ENCODE measurements around the gene OLIG1.

The OLIG1 gene, protein sequence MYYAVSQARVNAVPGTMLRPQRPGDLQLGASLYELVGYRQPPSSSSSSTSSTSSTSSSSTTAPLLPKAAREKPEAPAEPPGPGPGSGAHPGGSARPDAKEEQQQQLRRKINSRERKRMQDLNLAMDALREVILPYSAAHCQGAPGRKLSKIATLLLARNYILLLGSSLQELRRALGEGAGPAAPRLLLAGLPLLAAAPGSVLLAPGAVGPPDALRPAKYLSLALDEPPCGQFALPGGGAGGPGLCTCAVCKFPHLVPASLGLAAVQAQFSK

DNA sequence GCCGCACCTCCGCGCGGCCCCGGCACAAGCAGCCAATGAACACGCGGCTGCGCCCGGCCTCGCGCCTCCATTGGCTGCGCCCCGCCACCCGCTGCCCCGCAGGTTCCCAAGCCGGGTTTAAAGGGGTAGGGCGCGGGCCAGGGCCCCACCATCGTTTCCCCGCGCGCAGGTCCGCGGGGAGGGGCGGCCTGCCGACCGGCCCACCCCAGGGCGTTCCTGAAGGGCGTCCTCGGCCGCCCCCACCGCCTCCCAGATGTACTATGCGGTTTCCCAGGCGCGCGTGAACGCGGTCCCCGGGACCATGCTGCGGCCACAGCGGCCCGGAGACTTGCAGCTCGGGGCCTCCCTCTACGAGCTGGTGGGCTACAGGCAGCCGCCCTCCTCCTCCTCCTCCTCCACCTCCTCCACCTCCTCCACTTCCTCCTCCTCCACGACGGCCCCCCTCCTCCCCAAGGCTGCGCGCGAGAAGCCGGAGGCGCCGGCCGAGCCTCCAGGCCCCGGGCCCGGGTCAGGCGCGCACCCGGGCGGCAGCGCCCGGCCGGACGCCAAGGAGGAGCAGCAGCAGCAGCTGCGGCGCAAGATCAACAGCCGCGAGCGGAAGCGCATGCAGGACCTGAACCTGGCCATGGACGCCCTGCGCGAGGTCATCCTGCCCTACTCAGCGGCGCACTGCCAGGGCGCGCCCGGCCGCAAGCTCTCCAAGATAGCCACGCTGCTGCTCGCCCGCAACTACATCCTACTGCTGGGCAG lies at the start of gene OLIG1:
Gene OLIG1 (plus strand): TSS at position 148 of the 750 bp plus-strand sequence. CDS start 106 bp downstream, at position 254.
- DNase-seq: peak; percentile 83

DNA sequence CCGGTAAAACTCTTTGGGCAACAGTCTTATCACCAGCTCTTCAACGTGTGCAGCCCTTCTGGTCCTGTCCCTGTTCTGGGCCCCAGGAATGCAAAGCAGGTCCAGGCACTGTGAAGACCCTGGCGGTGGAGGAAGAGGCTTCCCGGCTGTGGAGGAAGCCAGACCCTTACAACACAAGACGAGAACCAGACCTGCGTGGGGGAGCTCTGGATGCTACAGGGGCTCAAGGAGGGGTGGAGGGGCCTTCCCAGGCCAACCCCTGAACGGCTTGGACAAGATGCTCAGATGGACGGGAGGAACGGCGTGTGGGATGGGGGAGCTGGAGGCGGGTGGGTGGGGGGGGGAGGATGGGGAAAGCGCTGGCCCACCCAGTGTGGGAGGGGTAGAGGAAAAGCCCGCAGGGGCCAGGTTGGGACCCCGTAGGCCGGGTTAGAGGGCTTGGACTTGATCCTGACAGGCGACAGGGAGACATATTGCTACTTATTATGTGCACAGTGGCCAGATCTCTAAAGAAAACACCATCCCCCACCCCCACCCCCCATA lies 49.3 kb upstream of the OLIG1 start:
- DNase-seq: no peak

DNA sequence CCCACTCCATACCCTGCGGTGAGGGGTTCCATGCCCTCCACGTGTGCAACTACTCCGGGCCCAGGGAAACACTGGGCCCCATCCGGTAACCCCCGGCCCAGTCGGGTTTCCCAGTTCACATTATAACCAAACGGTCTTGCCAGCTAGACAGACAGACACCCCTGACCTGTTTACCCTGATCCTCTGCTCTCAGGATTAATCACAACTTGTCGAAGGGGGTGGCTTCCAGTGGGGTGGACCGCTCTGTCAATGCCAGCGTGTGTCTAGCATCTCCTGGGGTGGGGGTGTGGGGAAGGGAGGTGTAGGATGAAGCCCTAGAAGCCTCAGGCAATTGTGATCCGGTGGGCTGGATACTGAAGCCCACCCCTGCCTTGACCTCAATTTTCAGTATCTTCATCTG lies 48.8 kb upstream of the OLIG1 start:
- DNase-seq: no peak

DNA sequence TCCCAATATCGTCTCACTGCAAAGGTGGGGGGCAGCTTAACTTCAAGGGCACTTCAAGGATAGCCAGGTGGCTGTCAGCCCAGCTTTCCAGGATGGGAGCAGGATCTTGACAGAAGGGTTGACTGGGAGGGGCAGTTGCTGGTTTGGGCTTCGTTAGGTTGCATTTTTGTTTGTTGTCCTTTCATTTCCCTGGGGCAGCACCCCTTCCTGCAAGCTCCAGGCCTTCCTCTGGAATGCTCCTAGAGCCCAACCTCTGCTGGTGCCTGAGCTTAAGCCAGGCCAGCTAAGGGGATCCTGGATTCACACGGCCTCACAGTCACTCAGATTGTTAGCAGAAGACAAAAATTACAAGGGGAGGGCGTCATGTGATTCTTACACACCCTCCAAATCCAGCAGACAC lies 48.3 kb upstream of the OLIG1 start:
- no peak for DNase-seq

DNA sequence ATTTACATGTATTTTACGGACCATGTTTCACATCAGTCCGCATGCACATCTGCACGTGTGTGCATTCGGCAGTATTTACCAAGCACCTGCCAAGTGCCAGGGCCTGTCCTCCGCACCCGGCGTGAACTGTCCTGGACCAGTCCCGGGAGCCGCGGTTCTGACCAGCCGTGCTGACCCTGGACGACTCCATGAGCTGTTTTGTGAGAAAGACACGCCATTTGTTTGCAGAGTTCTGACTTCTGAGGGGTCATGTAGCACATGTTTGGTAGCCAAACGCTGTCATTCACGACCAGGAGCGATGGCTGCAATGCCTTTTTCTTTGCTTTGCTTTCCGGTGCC lies 47.5 kb upstream of the OLIG1 start:
- no peak for DNase-seq

DNA sequence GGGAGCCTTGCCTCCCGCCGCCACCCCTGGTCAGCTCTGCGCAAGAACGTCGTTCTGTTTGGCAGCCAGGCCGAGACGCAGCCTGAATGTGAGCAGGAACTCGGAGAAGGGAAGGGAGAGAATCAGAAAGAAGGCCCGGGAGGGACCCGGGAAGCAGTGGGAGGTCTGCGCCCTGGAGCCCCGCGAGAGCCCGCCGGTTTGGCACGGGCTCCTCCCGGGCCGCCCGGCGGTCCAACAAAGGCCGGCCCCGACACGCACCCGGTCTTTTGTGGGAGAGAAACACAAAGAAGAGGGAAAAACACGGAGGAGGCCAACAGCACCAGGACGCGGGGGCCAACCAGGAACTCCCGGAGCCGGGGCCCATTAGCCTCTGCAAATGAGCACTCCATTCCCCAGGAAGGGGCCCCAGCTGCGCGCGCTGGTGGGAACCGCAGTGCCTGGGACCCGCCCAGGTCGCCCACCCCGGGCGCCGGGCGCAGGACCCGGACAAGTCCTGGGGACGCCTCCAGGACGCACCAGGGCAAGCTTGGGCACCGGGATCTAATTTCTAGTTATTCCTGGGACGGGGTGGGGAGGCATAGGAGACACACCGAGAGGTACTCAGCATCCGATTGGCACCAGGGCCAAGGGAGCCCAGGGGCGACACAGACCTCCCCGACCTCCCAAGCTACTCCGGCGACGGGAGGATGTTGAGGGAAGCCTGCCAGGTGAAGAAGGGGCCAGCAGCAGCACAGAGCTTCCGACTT lies 46.9 kb upstream of the OLIG1 start:
- no peak for DNase-seq

DNA sequence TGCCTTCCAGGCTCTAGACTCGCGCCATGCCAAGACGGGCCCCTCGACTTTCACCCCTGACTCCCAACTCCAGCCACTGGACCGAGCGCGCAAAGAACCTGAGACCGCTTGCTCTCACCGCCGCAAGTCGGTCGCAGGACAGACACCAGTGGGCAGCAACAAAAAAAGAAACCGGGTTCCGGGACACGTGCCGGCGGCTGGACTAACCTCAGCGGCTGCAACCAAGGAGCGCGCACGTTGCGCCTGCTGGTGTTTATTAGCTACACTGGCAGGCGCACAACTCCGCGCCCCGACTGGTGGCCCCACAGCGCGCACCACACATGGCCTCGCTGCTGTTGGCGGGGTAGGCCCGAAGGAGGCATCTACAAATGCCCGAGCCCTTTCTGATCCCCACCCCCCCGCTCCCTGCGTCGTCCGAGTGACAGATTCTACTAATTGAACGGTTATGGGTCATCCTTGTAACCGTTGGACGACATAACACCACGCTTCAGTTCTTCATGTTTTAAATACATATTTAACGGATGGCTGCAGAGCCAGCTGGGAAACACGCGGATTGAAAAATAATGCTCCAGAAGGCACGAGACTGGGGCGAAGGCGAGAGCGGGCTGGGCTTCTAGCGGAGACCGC lies 46.3 kb upstream of the OLIG1 start:
- no peak for DNase-seq

DNA sequence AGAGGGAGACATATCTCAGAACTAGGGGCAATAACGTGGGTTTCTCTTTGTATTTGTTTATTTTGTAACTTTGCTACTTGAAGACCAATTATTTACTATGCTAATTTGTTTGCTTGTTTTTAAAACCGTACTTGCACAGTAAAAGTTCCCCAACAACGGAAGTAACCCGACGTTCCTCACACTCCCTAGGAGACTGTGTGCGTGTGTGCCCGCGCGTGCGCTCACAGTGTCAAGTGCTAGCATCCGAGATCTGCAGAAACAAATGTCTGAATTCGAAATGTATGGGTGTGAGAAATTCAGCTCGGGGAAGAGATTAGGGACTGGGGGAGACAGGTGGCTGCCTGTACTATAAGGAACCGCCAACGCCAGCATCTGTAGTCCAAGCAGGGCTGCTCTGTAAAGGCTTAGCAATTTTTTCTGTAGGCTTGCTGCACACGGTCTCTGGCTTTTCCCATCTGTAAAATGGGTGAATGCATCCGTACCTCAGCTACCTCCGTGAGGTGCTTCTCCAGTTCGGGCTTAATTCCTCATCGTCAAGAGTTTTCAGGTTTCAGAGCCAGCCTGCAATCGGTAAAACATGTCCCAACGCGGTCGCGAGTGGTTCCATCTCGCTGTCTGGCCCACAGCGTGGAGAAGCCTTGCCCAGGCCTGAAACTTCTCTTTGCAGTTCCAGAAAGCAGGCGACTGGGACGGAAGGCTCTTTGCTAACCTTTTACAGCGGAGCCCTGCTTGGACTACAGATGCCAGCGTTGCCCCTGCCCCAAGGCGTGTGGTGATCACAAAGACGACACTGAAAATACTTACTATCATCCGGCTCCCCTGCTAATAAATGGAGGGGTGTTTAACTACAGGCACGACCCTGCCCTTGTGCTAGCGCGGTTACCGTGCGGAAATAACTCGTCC lies 45.5 kb upstream of the OLIG1 start:
- no peak for DNase-seq

DNA sequence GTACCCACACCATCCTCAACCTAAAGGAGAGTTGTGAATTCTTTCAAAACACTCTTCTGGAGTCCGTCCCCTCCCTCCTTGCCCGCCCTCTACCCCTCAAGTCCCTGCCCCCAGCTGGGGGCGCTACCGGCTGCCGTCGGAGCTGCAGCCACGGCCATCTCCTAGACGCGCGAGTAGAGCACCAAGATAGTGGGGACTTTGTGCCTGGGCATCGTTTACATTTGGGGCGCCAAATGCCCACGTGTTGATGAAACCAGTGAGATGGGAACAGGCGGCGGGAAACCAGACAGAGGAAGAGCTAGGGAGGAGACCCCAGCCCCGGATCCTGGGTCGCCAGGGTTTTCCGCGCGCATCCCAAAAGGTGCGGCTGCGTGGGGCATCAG lies 44.8 kb upstream of the OLIG1 start:
- DNase-seq: no peak

DNA sequence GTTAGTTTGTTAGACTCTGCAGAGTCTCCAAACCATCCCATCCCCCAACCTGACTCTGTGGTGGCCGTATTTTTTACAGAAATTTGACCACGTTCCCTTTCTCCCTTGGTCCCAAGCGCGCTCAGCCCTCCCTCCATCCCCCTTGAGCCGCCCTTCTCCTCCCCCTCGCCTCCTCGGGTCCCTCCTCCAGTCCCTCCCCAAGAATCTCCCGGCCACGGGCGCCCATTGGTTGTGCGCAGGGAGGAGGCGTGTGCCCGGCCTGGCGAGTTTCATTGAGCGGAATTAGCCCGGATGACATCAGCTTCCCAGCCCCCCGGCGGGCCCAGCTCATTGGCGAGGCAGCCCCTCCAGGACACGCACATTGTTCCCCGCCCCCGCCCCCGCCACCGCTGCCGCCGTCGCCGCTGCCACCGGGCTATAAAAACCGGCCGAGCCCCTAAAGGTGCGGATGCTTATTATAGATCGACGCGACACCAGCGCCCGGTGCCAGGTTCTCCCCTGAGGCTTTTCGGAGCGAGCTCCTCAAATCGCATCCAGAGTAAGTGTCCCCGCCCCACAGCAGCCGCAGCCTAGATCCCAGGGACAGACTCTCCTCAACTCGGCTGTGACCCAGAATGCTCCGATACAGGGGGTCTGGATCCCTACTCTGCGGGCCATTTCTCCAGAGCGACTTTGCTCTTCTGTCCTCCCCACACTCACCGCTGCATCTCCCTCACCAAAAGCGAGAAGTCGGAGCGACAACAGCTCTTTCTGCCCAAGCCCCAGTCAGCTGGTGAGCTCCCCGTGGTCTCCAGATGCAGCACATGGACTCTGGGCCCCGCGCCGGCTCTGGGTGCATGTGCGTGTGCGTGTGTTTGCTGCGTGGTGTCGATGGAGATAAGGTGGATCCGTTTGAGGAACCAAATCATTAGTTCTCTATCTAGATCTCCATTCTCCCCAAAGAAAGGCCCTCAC lies 44.2 kb upstream of the OLIG1 start, which contains the start of gene OLIG2:
Gene OLIG2 (plus strand): TSS at position 447 of the 954 bp plus-strand sequence. CDS start 928 bp downstream, outside the sequence.
- peak; percentile 71 for DNase-seq

DNA sequence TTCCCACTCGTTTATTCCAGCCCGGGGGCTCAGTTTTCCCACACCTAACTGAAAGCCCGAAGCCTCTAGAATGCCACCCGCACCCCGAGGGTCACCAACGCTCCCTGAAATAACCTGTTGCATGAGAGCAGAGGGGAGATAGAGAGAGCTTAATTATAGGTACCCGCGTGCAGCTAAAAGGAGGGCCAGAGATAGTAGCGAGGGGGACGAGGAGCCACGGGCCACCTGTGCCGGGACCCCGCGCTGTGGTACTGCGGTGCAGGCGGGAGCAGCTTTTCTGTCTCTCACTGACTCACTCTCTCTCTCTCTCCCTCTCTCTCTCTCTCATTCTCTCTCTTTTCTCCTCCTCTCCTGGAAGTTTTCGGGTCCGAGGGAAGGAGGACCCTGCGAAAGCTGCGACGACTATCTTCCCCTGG lies 43.5 kb upstream of the OLIG1 start:
- no peak for DNase-seq

DNA sequence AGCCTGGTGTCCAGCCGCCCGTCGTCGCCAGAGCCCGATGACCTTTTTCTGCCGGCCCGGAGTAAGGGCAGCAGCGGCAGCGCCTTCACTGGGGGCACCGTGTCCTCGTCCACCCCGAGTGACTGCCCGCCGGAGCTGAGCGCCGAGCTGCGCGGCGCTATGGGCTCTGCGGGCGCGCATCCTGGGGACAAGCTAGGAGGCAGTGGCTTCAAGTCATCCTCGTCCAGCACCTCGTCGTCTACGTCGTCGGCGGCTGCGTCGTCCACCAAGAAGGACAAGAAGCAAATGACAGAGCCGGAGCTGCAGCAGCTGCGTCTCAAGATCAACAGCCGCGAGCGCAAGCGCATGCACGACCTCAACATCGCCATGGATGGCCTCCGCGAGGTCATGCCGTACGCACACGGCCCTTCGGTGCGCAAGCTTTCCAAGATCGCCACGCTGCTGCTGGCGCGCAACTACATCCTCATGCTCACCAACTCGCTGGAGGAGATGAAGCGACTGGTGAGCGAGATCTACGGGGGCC lies 43.0 kb upstream of the OLIG1 start:
- no peak for DNase-seq

DNA sequence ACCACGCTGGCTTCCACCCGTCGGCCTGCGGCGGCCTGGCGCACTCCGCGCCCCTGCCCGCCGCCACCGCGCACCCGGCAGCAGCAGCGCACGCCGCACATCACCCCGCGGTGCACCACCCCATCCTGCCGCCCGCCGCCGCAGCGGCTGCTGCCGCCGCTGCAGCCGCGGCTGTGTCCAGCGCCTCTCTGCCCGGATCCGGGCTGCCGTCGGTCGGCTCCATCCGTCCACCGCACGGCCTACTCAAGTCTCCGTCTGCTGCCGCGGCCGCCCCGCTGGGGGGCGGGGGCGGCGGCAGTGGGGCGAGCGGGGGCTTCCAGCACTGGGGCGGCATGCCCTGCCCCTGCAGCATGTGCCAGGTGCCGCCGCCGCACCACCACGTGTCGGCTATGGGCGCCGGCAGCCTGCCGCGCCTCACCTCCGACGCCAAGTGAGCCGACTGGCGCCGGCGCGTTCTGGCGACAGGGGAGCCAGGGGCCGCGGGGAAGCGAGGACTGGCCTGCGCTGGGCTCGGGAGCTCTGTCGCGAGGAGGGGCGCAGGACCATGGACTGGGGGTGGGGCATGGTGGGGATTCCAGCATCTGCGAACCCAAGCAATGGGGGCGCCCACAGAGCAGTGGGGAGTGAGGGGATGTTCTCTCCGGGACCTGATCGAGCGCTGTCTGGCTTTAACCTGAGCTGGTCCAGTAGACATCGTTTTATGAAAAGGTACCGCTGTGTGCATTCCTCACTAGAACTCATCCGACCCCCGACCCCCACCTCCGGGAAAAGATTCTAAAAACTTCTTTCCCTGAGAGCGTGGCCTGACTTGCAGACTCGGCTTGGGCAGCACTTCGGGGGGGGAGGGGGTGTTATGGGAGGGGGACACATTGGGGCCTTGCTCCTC lies 42.3 kb upstream of the OLIG1 start:
- DNase-seq: no peak

DNA sequence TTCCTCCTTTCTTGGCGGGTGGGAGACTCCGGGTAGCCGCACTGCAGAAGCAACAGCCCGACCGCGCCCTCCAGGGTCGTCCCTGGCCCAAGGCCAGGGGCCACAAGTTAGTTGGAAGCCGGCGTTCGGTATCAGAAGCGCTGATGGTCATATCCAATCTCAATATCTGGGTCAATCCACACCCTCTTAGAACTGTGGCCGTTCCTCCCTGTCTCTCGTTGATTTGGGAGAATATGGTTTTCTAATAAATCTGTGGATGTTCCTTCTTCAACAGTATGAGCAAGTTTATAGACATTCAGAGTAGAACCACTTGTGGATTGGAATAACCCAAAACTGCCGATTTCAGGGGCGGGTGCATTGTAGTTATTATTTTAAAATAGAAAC lies 41.7 kb upstream of the OLIG1 start:
- DNase-seq: no peak

DNA sequence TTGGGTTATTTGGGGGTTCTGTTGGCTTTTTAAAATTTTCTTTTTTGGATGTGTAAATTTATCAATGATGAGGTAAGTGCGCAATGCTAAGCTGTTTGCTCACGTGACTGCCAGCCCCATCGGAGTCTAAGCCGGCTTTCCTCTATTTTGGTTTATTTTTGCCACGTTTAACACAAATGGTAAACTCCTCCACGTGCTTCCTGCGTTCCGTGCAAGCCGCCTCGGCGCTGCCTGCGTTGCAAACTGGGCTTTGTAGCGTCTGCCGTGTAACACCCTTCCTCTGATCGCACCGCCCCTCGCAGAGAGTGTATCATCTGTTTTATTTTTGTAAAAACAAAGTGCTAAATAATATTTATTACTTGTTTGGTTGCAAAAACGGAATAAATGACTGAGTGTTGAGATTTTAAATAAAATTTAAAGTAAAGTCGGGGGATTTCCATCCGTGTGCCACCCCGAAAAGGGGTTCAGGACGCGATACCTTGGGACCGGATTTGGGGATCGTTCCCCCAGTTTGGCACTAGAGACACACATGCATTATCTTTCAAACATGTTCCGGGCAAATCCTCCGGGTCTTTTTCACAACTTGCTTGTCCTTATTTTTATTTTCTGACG lies 41.1 kb upstream of the OLIG1 start:
- DNase-seq: no peak

DNA sequence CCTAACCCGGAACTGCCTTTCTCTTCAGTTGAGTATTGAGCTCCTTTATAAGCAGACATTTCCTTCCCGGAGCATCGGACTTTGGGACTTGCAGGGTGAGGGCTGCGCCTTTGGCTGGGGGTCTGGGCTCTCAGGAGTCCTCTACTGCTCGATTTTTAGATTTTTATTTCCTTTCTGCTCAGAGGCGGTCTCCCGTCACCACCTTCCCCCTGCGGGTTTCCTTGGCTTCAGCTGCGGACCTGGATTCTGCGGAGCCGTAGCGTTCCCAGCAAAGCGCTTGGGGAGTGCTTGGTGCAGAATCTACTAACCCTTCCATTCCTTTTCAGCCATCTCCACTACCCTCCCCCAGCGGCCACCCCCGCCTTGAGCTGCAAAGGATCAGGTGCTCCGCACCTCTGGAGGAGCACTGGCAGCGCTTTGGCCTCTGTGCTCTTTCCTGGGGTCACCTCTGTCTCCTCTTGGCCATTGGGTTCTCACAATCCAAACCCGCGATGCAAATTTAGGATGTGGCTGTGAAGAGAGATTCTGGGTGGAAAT lies 40.5 kb upstream of the OLIG1 start:
- no peak for DNase-seq

DNA sequence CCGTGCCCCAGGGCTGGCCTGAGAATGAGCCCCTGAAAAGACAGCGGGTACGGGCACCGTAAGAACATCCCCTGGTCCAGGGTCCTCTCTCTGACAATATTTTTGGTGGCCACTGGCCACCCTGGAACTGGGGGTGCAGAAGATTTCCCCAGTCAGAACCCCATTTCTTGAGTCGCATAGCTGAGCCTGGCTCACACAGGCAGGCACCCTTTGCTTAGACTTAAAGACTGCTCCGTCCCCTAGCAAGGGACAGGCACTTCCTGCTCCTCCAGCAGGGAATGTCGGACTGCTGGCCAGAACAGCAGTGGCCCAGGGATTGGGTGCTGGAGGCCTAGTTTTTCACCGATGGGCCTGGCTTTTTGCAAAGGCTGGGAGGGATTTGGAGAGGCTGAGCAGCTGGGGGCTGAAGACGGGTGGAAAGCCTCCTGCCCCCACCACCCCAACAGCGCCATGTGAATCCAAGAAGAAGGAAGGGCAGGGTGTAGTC lies 39.9 kb upstream of the OLIG1 start:
- no peak for DNase-seq

DNA sequence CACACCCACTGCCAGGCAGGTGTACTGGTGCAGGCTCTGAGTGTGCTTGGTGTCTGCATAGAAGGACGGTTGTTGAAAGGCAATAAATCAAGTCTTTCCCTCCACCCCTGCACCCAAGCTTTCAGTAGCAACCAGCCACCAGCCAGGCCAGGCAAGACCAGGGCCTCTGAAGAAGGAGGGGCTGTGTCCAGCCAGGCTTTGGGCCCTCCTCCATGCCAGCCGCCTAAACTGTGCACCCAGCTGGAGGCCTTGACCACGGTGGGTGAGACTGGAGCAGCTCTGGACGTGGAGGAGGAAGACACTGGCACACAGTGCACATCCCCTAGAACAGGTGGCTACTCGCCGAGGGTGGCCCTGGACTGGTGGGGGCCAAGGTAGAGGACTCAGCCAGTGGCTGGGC lies 39.3 kb upstream of the OLIG1 start:
- no peak for DNase-seq
